HG03575 (cell line): ENCODE measurements around the gene PELI2.

ENCODE experiments used
- ATAC-seq: cut with Tn5 transposase; IDR thresholded peaks from one replicate; pipeline ENCODE4 v1.9.1; 2021; ENCODE audit not compliant: unreplicated experiment, insufficient number of reproducible peaks, low FRiP score; ENCODE audit errors: extremely low read depth

PELI2 gene

GRCh38 chr14:56270921-56271320, 152.7 kb downstream of the PELI2 start:
- no peak for ATAC-seq

- ATAC-seq, result no peak
Measured at GRCh38 chr14:56271970-56272369, 153.8 kb downstream of the PELI2 start.

GRCh38 chr14:56273155-56273554, 154.9 kb downstream of the PELI2 start:
- no peak for ATAC-seq

GRCh38 chr14:56273951-56274350, 155.7 kb downstream of the PELI2 start:
- no peak for ATAC-seq

- no peak for ATAC-seq
Measured at GRCh38 chr14:56274556-56274955, 156.3 kb downstream of the PELI2 start.

- ATAC-seq, result no peak
Measured at GRCh38 chr14:56276108-56276507, 157.9 kb downstream of the PELI2 start.

GRCh38 chr14:56278383-56278782, 160.2 kb downstream of the PELI2 start:
- ATAC-seq, result no peak

- ATAC-seq, result no peak
Measured at GRCh38 chr14:56280843-56281242, 162.6 kb downstream of the PELI2 start.

- no peak for ATAC-seq
Measured at GRCh38 chr14:56282179-56282578, 164.0 kb downstream of the PELI2 start.

- ATAC-seq, result no peak
Measured at GRCh38 chr14:56284641-56285040, 166.4 kb downstream of the PELI2 start.

- no peak for ATAC-seq
Measured at GRCh38 chr14:56289155-56289554, 170.9 kb downstream of the PELI2 start.

- ATAC-seq, result no peak
Measured at GRCh38 chr14:56290195-56290594, 172.0 kb downstream of the PELI2 start.

GRCh38 chr14:56292970-56293369, 174.8 kb downstream of the PELI2 start:
- no peak for ATAC-seq

- ATAC-seq, result no peak
Measured at GRCh38 chr14:56293506-56293905, 175.3 kb downstream of the PELI2 start.

- no peak for ATAC-seq
Measured at GRCh38 chr14:56294128-56294527, 175.9 kb downstream of the PELI2 start.

- ATAC-seq, result no peak
Measured at GRCh38 chr14:56295743-56296142, 177.5 kb downstream of the PELI2 start.

- no peak for ATAC-seq
Measured at GRCh38 chr14:56297449-56297848, 179.2 kb downstream of the PELI2 start.

- no peak for ATAC-seq
Measured at GRCh38 chr14:56299306-56299984, 181.2 kb downstream of the PELI2 start.

GRCh38 chr14:56300495-56300894, 182.3 kb downstream of the PELI2 start:
- ATAC-seq, result no peak

- ATAC-seq, result no peak
Measured at GRCh38 chr14:56304456-56304855, 186.2 kb downstream of the PELI2 start.

GRCh38 chr14:56309198-56309597, 191.0 kb downstream of the PELI2 start:
- no peak for ATAC-seq
